GM21390 (cell line): ENCODE data around the gene MXRA8.

Source experiments
- ATAC-seq: cut with Tn5 transposase; IDR thresholded peaks from one replicate; pipeline ENCODE4 v1.9.1; 2021; ENCODE audit not compliant: unreplicated experiment

The MXRA8 gene

GRCh38 chr1:1336931-1337792 lies 21.2 kb downstream of the MXRA8 start:
- no peak for ATAC-seq

- ATAC-seq, result no peak
Observed at GRCh38 chr1:1336446-1336845, 21.9 kb downstream of the MXRA8 start.

GRCh38 chr1:1335792-1336248 lies 22.5 kb downstream of the MXRA8 start:
- no peak for ATAC-seq

- no peak for ATAC-seq
Observed at GRCh38 chr1:1335283-1335682, 23.1 kb downstream of the MXRA8 start.

GRCh38 chr1:1334835-1335234 lies 23.5 kb downstream of the MXRA8 start:
- ATAC-seq, result no peak

- ATAC-seq, result no peak
Observed at GRCh38 chr1:1333551-1334241, 24.7 kb downstream of the MXRA8 start.

GRCh38 chr1:1332774-1333480 lies 25.4 kb downstream of the MXRA8 start:
- no peak for ATAC-seq

- no peak for ATAC-seq
Observed at GRCh38 chr1:1332031-1332755, 26.2 kb downstream of the MXRA8 start.

GRCh38 chr1:1331068-1331965 lies 27.0 kb downstream of the MXRA8 start, which contains the start of gene TAS1R3:
TSS of gene TAS1R3 (plus strand) at chr1:1331280. CDS start at chr1:1331346, 66 bp downstream.
- no peak for ATAC-seq

- no peak for ATAC-seq
Observed at GRCh38 chr1:1330366-1331067, 27.8 kb downstream of the MXRA8 start.

- no peak for ATAC-seq
Observed at GRCh38 chr1:1329304-1330210, 28.8 kb downstream of the MXRA8 start.

- ATAC-seq, result no peak
Observed at GRCh38 chr1:1328254-1328653, 30.1 kb downstream of the MXRA8 start.

- no peak for ATAC-seq
Observed at GRCh38 chr1:1327291-1327690, 31.1 kb downstream of the MXRA8 start.

- ATAC-seq, result no peak
Observed at GRCh38 chr1:1326075-1326605, 32.2 kb downstream of the MXRA8 start.

- no peak for ATAC-seq
Observed at GRCh38 chr1:1325288-1326074, 32.9 kb downstream of the MXRA8 start.

- ATAC-seq, result peak; percentile 56
Observed at GRCh38 chr1:1324524-1325287, 33.6 kb downstream of the MXRA8 start, which contains the start of the genes CPTP and INTS11. TSS of gene CPTP (plus strand) at chr1:1324802. CDS start at chr1:1326911, 2,109 bp downstream. TSS of gene INTS11 (minus strand) at chr1:1324660. CDS start at chr1:1324608, 52 bp downstream.
